Heart left ventricle (tissue), 16 donors: Measurements from ENCODE around the gene C10orf143. TPM values are rescaled to one million over a fixed set of nuclear protein-coding genes. Genes with fewer than 3 reads are reported as not detected.

Experiments
- ATAC-seq, 4 donors: fragments of 200-7000 bp; cut with Tn5 transposase; one replicate each; pipeline ENCODE4 v1.9.1; 2020 to 2022; ENCODE audit warnings: moderate library complexity in 4 of 4, mild to moderate bottlenecking in 3 of 4, moderate number of reproducible peaks in 1 of 4
- DNase-seq, 5 donors: peaks; one replicate each; pipeline ENCODE4 v3.0.0-alpha.2; 2020
- H3K27ac ChIP-seq, 12 donors: fragments of 200-600 bp; sonication (generic) in 4 of 12; one replicate each; pipeline versions ENCODE4 v1.5.0 to v1.8.0; 2016 to 2022; ENCODE audit warnings: mild to moderate bottlenecking in 2 of 12
- H3K27me3 ChIP-seq, 9 donors: fragments of 200-600 bp; sonication (generic) in 2 of 9; one replicate each; pipeline versions ENCODE4 v1.5.1 to v1.8.0; 2016 to 2022; ENCODE audit warnings: mild to moderate bottlenecking in 3 of 9
- H3K36me3 ChIP-seq, 9 donors: fragments of 200-600 bp; sonication (generic) in 2 of 9; one replicate each; pipeline versions ENCODE4 v1.5.0 to v1.8.0; 2018 to 2022; ENCODE audit warnings: mild to moderate bottlenecking in 2 of 9
- H3K4me1 ChIP-seq, 12 donors: fragments of 200-600 bp; sonication (generic) in 4 of 12; one replicate each; pipeline versions ENCODE4 v1.5.0 to v1.8.0; 2016 to 2022; ENCODE audit warnings: mild to moderate bottlenecking in 3 of 12
- H3K4me3 ChIP-seq, 12 donors: fragments of 200-600 bp; sonication (generic) in 4 of 12; one replicate each; pipeline versions ENCODE4 v1.5.0 to v1.8.0; 2017 to 2022; ENCODE audit warnings: mild to moderate bottlenecking in 9 of 12, moderate library complexity in 4 of 12
- H3K9me3 ChIP-seq, 12 donors: fragments of 200-600 bp; sonication (generic) in 4 of 12; one replicate each; pipeline versions ENCODE4 v1.5.0 to v1.8.0; 2016 to 2022; ENCODE audit warnings: mild to moderate bottlenecking in 1 of 12
- POLR2A ChIP-seq, 2 donors: fragments of 450-650 bp; IDR thresholded peaks; one replicate each; pipeline ENCODE4 v1.6.1; 2017; ENCODE audit warnings: antibody characterized with exemption in 2 of 2, mild to moderate bottlenecking in 2 of 2, moderate library complexity in 2 of 2
- WGBS, 4 donors: extraction: QIAGEN DNeasy Blood & Tissue Kit in 2 of 4; methylation state at CpG; one replicate each; pipeline versions ENCODE4 v1.1.5 to v1.1.7; 2013 to 2018; 5-methylcytosine and 5-hydroxymethylcytosine counted together
- intact Hi-C, 10 donors: fragments of 100-400 bp; cut with DNase I; formaldehyde crosslinking; loops; one replicate each; pipeline versions ENCODE4 v1.11.1 to v1.14.2; 2022
- polyA plus RNA-seq, 2 donors: library from polyadenylated mRNA; stranded (reverse); fragments of 200-250 nt; gene quantifications; one replicate each; pipeline ENCODE4 v1.2.3, GENCODE V29; 2013
- total RNA-seq, 9 donors: library from RNA; depleted of rRNA in 2 of 9; stranded (reverse); fragments of >200 nt in 2 of 9; fragmentation: NEBNext Ultra II Directional in 3 of 9; extraction: Animal tissue kit (Norgen Biotek cat#: 25700) in 3 of 9; gene quantifications; one replicate each; pipeline versions ENCODE4 v1.1.0 to v1.2.4, GENCODE V29; 2016 to 2023
- TF ChIP-seq, protein P1 (sequence below), 12 donors: fragments of 200-600 bp; sonication (generic) in 4 of 12; IDR thresholded peaks; one replicate each; pipeline versions ENCODE4 v1.5.0 to v1.8.0; 2018 to 2022; ENCODE audit warnings: antibody characterized with exemption in 12 of 12, mild to moderate bottlenecking in 5 of 12
- donor health status: ischemic (EF 13 %, LVEDD 7.1; RV severe dilation, severe dysfunction).
- donor health status: healthy with polysubstance abuse.
- donor health status: DM: no; HTN: yes; CAD: no.
- donor health status: DM: no; HTN: no; CAD: no.
- donor health status: ischemic (EF 25% LVEDD 6.9; RV normal size, moderate dysfunction).
- donor health status: ischemic (EF 25% LVEDD 5.7; RV mildly dilated, moderate dysfunction).
- donor health status: healthy.
- donor health status: DM: yes; HTN: yes; CAD: no.
- donor health status: ischemic (EF 35%, LVEDD 5.7; RV mildly dilated, moderate dysfunction).
- donor health status: nonischemic (EF 11% LVEDD 7.7; RV severe dilation, severe dysfunction).
- donor health status: DM: yes; HTN: yes; CAD: no.
- donor health status: PGD.
- donor health status: ischemic (EF 29% LVEDD 5.4; RV normal size, mild dysfunction).
- donor health status: nonischemic (EF 23%, LVEDD 6.1; RV moderate dilation, normal function).

C10orf143 gene
- total and polyA plus RNA-seq, 11 donors: 0.32 to 3.7 (median 1.6) TPM; not detected in 1

DNA sequence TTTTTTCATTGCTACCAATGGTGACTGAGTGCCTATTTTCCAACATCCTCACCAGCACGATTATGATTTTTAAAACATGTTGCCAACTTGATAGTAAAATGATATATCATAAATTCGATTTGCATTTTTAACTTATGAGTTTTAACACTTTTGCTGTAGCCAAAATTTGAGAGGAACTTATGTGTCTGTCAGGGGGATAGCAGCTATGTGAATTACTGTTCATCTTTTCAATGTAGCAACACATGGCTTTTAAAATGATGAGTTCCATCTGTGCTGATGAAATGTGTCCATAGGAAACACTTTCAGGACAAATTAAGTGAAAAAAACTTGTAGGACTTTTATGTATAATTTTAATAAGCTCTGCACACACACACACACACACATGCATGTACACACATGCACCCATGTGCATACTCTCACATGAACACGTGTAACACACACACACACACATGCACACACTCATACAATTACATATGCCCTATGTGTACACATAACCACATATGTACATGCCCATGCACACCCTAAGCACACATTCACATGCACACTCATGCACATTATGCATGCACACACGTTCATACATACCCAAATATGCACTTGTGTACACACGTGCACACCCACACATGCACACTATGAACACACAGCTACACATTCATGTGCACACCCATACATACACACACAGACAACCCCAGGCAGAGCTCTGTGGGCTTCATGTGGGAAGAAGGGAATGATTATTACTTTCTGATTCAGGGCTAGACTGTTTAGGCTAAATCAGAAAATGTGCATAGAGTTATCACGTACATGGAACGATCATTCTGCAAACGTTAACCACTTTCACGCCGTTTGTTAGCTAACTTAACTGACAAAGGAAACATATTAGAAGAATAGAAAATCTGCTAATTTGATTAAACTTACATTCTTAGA is 68.9 kb downstream of the C10orf143 start:
- H3K4me1 ChIP-seq: no peaks in the 10 kb centered on the region
- H3K27me3 ChIP-seq: peaks cover 0 to 40% (median 3%) of the 10 kb centered on the region in 9 donors
- DNase-seq (no peak), ATAC-seq (no peak)
- intact Hi-C loops: no loop called here
- H3K9me3 ChIP-seq: no peaks in the 10 kb centered on the region
- WGBS, 4 donors: 70 to 78% (median 75%) methylated on average over 10 of the region's 10 CpGs
- H3K27ac ChIP-seq: no peak overlapping the region
- no peaks in the 10 kb centered on the region for H3K36me3 ChIP-seq
- TF ChIP-seq POLR2A (IDR thresholded peaks at IDR 0.05): no peak
- no peak overlapping the region for H3K4me3 ChIP-seq

DNA sequence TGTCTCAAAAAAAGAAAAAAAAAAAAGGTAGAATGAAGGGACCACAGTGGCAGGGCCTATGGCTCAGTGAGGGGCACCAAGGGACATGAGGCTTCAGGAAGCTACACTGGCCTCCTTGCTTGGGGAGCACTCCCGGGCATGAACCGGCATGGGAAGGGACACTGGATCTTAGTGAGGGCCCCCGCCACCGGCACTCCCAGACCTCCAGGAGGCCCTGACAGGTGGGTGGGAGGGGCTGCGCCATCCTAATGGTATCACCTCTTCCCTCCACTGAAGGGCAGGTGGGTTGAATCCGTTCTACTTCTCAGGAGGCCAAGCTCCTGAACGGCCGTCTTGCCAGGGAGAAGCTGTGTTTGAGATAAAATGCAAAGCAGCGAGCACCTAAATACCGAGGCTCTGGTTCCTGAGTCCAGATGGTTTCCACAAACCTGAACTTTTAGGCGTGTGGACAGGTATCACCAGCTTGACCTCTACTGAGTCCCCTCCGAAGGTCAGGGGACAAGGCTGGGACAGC is 69.8 kb downstream of the C10orf143 start:
- no peak for TF ChIP-seq POLR2A (IDR thresholded peaks at IDR 0.05)
- TF ChIP-seq, protein P1, sequence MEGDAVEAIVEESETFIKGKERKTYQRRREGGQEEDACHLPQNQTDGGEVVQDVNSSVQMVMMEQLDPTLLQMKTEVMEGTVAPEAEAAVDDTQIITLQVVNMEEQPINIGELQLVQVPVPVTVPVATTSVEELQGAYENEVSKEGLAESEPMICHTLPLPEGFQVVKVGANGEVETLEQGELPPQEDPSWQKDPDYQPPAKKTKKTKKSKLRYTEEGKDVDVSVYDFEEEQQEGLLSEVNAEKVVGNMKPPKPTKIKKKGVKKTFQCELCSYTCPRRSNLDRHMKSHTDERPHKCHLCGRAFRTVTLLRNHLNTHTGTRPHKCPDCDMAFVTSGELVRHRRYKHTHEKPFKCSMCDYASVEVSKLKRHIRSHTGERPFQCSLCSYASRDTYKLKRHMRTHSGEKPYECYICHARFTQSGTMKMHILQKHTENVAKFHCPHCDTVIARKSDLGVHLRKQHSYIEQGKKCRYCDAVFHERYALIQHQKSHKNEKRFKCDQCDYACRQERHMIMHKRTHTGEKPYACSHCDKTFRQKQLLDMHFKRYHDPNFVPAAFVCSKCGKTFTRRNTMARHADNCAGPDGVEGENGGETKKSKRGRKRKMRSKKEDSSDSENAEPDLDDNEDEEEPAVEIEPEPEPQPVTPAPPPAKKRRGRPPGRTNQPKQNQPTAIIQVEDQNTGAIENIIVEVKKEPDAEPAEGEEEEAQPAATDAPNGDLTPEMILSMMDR (IDR thresholded peaks at IDR 0.05): no peak

DNA sequence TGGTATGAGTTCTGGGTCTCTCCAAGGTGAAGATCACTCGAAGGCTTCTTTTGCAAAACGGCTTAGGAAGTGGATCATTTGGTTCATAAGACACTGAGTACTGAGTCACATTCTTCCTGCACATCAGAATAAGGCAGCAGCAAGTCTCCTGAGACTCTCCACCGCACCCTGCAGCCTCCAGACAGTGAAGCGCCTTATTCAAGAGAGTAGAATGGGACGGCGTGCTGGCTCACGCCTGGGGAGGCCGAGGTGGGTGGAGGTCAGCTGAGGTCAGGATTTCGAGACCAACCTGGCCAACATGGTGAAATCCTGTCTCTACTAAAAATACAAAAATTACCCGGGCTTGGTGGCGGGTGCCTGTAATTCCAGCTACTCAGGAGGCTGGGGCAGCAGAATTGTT is 70.3 kb downstream of the C10orf143 start:
- peaks cover 0 to 31% (median 4%) of the 10 kb centered on the region in 9 donors for H3K27me3 ChIP-seq
- H3K36me3 ChIP-seq: no peaks in the 10 kb centered on the region
- DNase-seq (no peak), ATAC-seq (no peak)
- TF ChIP-seq POLR2A (IDR thresholded peaks at IDR 0.05): no peak
- TF ChIP-seq, protein P1 (IDR thresholded peaks at IDR 0.05): no peak
- H3K4me3 ChIP-seq: no peak overlapping the region
- H3K27ac ChIP-seq: no peak overlapping the region
- 85 to 88% (median 86%) methylated on average over 10 to 11 of the region's 11 CpGs for WGBS, 4 donors
- H3K4me1 ChIP-seq: no peaks in the 10 kb centered on the region
- H3K9me3 ChIP-seq: no peaks in the 10 kb centered on the region
- intact Hi-C loops: no loop called here

More for the DNA sequence above, 69.8 kb downstream of the C10orf143 start:
- Histone ChIP-seq H3K27ac (no peak overlapping the region), H3K9me3 (no peaks in the 10 kb centered on the region), H3K27me3 (peaks cover 0 to 34% (median 4%) of the 10 kb centered on the region in 9 donors), H3K36me3 (no peaks in the 10 kb centered on the region), H3K4me3 (no peak overlapping the region), H3K4me1 (no peaks in the 10 kb centered on the region)
- intact Hi-C loops: no loop called here
- ATAC-seq: no peak
- 81 to 85% (median 83%) methylated on average over 12 of the region's 12 CpGs for WGBS, 4 donors
- DNase-seq: no peak

DNA sequence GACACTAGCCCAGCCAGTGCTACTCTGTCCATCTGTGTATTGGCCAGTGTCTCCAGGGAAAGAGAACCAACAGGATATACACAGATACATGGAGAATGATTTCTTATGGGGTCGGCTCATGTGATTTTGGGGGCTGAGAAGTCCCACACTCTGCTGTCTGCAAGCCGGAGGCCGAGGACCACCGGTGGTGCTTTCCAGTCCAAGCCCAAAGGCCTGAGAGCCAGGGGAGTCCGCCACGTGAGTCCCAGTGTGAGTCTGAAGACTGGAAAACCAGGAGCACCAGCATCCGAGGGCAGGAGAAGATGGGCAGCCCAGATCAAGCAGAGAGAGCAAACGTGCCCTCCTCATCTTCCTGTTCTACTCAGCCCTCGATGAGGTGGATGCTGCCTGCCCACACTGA is 71.5 kb downstream of the C10orf143 start:
- H3K9me3 ChIP-seq: no peaks in the 10 kb centered on the region
- TF ChIP-seq, protein P1 (IDR thresholded peaks at IDR 0.05): no peak
- no peak for TF ChIP-seq POLR2A (IDR thresholded peaks at IDR 0.05)
- ATAC-seq (no peak), DNase-seq (no peak)
- no peaks in the 10 kb centered on the region for H3K36me3 ChIP-seq
- WGBS, 4 donors: 71 to 81% (median 74%) methylated on average over 7 to 9 of the region's 9 CpGs
- no peak overlapping the region for H3K27ac ChIP-seq
- intact Hi-C loops: no loop called here
- H3K4me3 ChIP-seq: no peak overlapping the region
- no peaks in the 10 kb centered on the region for H3K4me1 ChIP-seq
- peaks cover 0 to 19% (median 0%) of the 10 kb centered on the region in 9 donors for H3K27me3 ChIP-seq
